ENCODE measurements around the gene CDH4. TPM values are rescaled to one million over a fixed set of nuclear protein-coding genes. Genes with fewer than 3 reads are reported as not detected.
"Not testable (repeated sequence)": the region's sequence is repeated elsewhere in the genome, so short reads cannot be mapped to it uniquely, and the experiment has no call there.

Gene CDH4
- total RNA-seq, 2 experiments from 2014 or later: not detected

DNA sequence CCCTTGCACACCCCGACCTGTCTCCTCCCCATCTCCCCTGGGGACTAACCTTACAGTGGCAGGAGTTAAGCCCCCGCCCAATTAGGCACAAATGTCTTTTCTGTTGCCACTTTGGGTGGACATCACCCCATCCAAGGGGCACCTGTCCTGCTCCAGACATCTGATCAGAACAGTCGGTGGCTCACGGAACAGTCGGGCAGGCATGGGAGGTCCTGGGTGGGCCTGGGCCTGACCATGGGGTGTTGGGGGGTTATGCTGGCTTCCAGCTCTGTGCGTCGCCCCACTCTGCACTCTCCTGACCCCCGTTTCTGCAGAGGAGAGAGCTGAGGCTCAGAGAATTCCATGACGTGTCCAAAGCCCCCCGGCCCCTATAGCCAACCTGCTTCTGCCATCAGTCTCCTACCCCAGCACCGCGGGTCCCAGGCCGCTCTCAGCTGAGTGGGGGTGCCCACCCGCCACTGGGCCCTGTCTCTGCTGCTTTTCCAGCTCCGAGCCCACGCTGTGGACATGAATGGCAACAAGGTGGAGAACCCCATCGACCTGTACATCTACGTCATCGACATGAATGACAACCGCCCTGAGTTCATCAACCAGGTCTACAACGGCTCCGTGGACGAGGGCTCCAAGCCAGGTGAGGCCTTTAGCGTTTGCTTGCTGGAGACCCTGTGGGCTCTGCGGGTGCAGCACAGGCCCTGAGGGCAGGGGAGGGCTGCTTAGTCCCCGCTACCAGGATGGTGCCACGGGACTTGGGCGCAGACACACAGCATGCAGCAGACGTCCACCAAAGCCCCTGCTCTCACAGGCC is 600.4 kb downstream of the CDH4 start:
- intact Hi-C loops (cut with micrococcal nuclease; ENCODE audit: unreplicated experiment): no loop called here
- Histone ChIP-seq H3K27ac (ENCODE audit: low read depth, low read length, poor library complexity, severe bottlenecking) (no peak overlapping the region), H3K4me2 (ENCODE audit: low read length) (no peak overlapping the region), H4K20me1 (ENCODE audit: insufficient read depth, low read length) (no peaks in the 10 kb centered on the region), H3K4me3 (ENCODE audit: low read depth, low read length, poor library complexity, severe bottlenecking) (no peak overlapping the region), H3K36me3 (ENCODE audit: insufficient read depth, low read length) (no peaks in the 10 kb centered on the region), H2AFZ (ENCODE audit: low read length) (no peak overlapping the region), H3K9me3 (ENCODE audit: low read length) (no peaks in the 10 kb centered on the region), H3K79me2 (ENCODE audit: insufficient read depth, low read depth, low read length) (no peaks in the 10 kb centered on the region), H3K4me1 (ENCODE audit: insufficient read depth, low read length, poor library complexity, severe bottlenecking) (no peaks in the 10 kb centered on the region), H3K9me2 (ENCODE audit: insufficient read depth, low read length) (no peaks in the 10 kb centered on the region)
- DNase-seq (ENCODE audit: low spot score): no peak
- CTCF ChIA-PET (ENCODE audit: unreplicated experiment): no interaction called here
- POLR2A ChIA-PET: no interaction called here
- TF ChIP-seq, protein P1, sequence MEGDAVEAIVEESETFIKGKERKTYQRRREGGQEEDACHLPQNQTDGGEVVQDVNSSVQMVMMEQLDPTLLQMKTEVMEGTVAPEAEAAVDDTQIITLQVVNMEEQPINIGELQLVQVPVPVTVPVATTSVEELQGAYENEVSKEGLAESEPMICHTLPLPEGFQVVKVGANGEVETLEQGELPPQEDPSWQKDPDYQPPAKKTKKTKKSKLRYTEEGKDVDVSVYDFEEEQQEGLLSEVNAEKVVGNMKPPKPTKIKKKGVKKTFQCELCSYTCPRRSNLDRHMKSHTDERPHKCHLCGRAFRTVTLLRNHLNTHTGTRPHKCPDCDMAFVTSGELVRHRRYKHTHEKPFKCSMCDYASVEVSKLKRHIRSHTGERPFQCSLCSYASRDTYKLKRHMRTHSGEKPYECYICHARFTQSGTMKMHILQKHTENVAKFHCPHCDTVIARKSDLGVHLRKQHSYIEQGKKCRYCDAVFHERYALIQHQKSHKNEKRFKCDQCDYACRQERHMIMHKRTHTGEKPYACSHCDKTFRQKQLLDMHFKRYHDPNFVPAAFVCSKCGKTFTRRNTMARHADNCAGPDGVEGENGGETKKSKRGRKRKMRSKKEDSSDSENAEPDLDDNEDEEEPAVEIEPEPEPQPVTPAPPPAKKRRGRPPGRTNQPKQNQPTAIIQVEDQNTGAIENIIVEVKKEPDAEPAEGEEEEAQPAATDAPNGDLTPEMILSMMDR (conservative IDR thresholded peaks at IDR 0.05; ENCODE audit: low read length): no peak
- no peak for TF ChIP-seq EZH2phosphoT487 (IDR thresholded peaks at IDR 0.05; ENCODE audit: borderline replicate concordance, low read depth, low read length)
- BruUV-seq (replicated peaks): no TSS peak

DNA sequence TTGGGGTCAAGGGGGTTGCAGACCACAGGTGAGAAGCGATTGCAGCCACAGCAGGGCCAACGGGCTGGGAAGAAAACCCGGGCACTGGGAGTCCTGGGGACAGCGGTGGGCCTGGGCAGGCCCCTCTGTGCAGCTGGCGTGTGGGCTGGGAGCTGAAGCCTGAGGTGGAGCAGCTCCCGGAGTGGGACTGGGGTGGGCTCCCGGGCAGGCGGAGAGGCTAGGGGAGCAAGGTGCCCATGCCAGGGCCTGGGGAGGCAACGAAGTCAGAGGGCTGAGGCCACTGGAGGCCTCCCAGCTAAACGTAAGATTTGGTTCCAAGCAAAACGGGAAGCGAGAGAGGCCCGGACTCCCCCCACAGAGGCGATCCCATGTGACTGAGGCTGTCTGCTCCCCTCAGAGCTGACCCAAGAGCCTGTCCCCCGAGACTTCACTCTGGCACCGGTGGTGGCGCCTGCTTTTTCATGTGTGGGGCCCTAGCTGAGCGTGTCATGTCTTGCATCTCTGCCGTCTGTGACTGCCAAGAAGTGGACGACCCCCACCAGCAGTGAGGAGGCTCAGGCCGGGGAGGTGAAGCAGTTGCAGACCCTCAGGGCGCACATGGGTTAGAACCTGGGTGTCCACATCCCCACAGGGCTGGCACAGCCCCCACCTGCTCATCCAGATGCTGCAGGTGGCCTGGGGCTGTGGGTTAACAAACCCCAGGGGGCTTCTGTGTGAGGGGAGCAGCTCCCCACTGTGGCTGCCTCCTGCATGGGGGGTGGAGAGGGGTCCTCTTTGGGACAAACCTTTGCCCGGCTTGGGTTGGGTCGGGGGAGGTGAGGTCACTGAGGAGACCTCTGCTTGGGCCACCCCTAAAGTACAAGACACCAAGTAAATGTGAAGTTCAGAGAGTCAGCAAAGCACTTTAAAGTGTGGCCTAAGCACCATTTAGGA is 601.3 kb downstream of the CDH4 start:
- TF ChIP-seq EZH2phosphoT487 (IDR thresholded peaks at IDR 0.05; ENCODE audit: borderline replicate concordance, low read depth, low read length): no peak
- TF ChIP-seq, protein P1 (conservative IDR thresholded peaks at IDR 0.05; ENCODE audit: low read length): no peak
- no TSS peak for BruUV-seq (replicated peaks)
- DNase-seq (ENCODE audit: low spot score): no peak
- Histone ChIP-seq H3K9me3 (ENCODE audit: low read length) (no peaks in the 10 kb centered on the region), H3K4me3 (ENCODE audit: low read depth, low read length, poor library complexity, severe bottlenecking) (no peak overlapping the region), H2AFZ (ENCODE audit: low read length) (no peak overlapping the region), H3K9me2 (ENCODE audit: insufficient read depth, low read length) (no peaks in the 10 kb centered on the region), H4K20me1 (ENCODE audit: insufficient read depth, low read length) (no peaks in the 10 kb centered on the region), H3K4me1 (ENCODE audit: insufficient read depth, low read length, poor library complexity, severe bottlenecking) (no peaks in the 10 kb centered on the region), H3K4me2 (ENCODE audit: low read length) (no peak overlapping the region), H3K27ac (ENCODE audit: low read depth, low read length, poor library complexity, severe bottlenecking) (no peak overlapping the region), H3K79me2 (ENCODE audit: insufficient read depth, low read depth, low read length) (no peaks in the 10 kb centered on the region), H3K36me3 (ENCODE audit: insufficient read depth, low read length) (no peaks in the 10 kb centered on the region)
- ChIA-PET POLR2A (no interaction called here), CTCF (ENCODE audit: unreplicated experiment) (no interaction called here)
- intact Hi-C loops (cut with micrococcal nuclease; ENCODE audit: unreplicated experiment): no loop called here

DNA sequence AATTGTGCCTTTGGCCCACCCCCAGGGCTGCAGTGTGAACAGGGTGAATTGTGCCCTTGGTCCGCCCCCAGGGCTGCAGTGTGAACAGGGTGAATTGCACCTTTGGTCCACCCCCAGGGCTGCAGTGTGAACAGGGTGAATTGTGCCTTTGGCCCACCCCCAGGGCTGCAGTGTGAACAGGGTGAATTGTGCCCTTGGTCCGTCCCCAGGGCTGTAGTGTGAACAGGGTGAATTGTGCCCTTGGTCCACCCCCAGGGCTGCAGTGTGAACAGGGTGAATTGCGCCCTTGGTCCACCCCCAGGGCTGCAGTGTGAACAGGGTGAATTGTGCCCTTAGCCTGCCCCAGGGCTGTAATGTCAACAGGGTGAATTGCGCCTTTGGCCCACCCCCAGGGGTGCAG is 602.5 kb downstream of the CDH4 start:
- H4K20me1 ChIP-seq (ENCODE audit: insufficient read depth, low read length); H3K9me2 ChIP-seq (ENCODE audit: insufficient read depth, low read length); H2AFZ ChIP-seq (ENCODE audit: low read length); CTCF ChIA-PET (ENCODE audit: unreplicated experiment); H3K4me2 ChIP-seq (ENCODE audit: low read length); H3K36me3 ChIP-seq (ENCODE audit: insufficient read depth, low read length); DNase-seq (ENCODE audit: low spot score); H3K9me3 ChIP-seq (ENCODE audit: low read length); H3K79me2 ChIP-seq (ENCODE audit: insufficient read depth, low read depth, low read length); H3K27ac ChIP-seq (ENCODE audit: low read depth, low read length, poor library complexity, severe bottlenecking); BruUV-seq (replicated peaks); intact Hi-C loops (cut with micrococcal nuclease; ENCODE audit: unreplicated experiment); H3K4me1 ChIP-seq (ENCODE audit: insufficient read depth, low read length, poor library complexity, severe bottlenecking); H3K4me3 ChIP-seq (ENCODE audit: low read depth, low read length, poor library complexity, severe bottlenecking); POLR2A ChIA-PET: not testable (repeated sequence)

Measured in OCI-LY7 (cell line).